ENCODE results near the gene P4HTM.

The P4HTM gene, protein sequence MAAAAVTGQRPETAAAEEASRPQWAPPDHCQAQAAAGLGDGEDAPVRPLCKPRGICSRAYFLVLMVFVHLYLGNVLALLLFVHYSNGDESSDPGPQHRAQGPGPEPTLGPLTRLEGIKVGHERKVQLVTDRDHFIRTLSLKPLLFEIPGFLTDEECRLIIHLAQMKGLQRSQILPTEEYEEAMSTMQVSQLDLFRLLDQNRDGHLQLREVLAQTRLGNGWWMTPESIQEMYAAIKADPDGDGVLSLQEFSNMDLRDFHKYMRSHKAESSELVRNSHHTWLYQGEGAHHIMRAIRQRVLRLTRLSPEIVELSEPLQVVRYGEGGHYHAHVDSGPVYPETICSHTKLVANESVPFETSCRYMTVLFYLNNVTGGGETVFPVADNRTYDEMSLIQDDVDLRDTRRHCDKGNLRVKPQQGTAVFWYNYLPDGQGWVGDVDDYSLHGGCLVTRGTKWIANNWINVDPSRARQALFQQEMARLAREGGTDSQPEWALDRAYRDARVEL

DNA sequence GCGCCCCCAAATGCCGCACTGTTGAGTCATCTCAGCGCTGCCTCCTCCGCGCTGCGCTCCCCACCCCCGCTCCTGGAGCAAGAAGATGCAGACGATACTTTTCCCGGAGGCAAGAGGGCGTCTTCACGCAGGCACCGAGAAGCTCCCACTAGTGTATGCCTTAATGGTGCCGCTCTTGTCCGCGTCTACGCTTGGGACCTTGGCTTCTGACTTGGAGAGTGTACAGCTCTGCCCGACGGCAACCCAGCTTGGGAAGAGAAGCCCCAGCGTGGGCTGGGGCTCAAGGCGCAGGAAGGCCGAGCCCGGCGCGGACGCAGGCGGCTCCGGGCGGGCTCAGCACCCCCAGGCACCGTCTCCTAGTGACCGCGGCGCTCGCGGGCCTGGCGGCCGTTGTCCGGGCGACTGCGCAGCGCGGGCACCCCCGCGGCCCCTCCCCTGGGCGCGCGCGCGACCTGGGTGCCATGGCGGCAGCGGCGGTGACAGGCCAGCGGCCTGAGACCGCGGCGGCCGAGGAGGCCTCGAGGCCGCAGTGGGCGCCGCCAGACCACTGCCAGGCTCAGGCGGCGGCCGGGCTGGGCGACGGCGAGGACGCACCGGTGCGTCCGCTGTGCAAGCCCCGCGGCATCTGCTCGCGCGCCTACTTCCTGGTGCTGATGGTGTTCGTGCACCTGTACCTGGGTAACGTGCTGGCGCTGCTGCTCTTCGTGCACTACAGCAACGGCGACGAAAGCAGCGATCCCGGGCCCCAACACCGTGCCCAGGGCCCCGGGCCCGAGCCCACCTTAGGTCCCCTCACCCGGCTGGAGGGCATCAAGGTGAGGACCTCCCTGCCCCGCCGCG is at the start of gene P4HTM:
P4HTM (plus strand) TSS at position 446 of the 840 bp plus-strand sequence; CDS start at position 462, 16 bp downstream.
- peak; percentile 68 for DNase-seq

DNA sequence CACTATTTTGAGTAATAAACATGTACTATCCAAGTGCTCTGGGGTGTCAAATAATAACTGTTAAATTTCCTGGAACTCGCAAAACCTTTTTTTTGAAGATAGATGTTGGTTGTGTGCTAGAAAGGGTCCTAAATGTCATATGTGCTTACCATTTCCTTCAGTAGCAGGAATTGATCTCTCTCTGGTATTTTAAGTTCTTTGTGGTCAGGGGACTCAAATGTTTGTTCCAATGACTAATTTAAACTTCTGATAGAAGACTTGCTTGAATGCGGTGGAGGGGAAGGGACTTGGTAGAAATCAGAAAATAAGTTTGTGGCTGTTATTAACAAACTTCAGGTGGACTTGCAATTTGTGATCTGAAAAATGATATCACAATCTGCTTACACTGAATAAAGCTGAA is 44.6 kb upstream of the P4HTM start:
- DNase-seq, result no peak

DNA sequence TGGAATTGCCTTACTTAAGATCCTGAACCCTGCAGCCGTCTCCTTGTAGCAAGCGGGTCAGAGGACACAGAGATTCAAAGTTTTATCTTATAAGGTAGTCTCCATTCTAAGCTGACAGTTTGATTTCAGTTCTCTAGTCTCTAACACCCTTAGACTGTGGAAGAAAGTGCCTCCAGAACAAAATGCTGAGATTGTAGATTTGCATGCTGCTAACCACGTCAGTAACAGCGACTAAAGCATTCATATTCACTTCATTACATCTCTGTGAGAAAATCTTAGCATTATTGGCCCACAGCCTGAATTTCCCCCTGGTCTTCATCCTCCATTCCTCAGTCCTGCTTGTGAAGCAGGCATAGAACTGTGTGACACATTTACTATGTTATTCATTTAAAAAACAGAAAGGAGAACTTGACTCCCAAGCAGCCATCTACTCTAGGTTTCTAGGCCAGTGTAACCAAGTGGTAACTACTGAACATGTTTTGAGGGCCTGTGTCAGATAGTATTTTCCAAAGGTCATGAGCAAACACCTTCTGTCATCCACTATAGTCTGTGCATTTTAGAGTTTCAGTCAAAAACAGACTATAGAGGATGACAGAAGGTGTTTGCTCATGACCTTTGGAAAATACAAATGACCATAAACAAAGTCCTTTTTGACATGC is 44.0 kb upstream of the P4HTM start:
- no peak for DNase-seq

DNA sequence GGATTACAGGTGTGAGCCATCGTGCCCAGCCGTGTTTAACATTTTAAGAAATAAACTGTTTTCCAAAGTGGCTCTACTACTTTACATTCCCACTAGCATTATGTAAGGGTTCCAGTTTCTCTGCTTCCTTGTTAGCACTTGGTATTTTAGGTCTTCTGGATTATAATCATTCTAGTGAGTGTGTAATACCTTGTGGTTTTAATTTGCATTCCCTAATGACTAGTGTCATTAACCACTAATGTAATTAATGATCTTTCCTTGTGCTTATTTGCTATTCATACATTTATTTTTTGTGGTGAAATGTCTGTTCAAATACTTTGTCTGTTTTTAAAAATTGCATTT is 40.7 kb upstream of the P4HTM start:
- no peak for DNase-seq

DNA sequence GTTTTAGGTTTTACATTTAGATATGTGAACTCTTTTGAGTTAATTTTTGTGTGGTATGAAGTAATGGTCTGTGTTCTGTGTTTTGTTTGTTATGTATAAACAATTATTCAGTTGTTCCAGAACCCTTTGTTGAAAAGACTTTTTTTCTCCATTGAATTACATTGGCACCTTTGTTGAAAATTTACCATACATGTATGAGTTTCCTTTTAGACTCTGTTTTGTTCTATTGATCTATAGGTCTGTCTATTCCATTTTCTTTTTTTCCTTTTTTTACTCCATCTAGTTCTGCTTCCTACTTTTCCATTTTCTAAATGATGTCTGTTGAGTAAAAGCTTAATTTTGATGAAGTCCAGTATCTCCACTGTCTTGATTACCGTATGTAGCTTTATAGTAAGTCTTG is 40.0 kb upstream of the P4HTM start:
- no peak for DNase-seq

DNA sequence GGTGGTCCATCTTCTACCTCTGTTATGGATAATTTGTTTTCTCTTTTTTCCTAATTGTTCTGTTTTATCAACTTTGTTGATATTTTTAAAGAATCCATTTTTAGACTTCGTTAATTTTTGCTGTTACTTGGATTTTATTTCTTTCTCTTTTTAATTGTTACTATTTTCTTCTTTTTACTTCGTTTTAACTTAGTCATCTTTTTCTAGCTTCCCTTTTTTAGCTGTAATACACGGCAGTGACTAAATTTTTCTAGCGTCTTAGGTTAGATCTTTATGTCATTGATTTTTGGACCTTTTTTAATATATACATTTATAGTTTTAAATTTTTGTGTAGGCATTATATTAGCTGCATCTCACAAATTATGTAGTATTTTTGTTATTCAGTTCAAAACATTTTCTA is 38.3 kb upstream of the P4HTM start:
- no peak for DNase-seq

DNA sequence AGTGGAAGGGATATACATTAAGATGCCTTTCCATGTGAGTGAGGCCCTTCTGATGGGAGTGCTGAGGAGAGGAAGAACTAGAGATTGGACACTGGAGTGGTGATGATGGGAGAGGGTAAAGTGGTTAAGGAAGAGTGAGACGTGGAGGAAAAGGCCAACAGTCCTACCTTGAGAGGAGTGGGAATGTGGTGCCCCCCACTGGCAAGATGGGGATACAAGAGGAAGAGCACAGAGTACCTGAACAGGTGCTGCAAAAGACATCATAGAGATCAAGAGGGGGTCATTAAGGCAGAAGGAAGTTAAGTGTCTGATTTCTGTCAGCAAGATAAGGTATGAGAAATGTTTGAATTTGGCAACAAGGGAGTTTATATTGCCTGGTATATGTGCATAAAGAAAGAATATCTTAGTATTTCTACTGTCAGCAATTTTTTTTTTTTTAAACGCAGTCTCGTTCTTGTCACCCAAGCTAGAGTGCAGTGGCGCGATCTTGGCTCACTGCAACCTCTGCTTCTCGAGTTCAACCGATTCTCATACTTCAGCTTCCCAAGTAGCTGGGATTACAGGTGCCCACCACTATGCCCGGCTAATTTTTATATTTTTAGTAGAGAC is 37.4 kb upstream of the P4HTM start:
- DNase-seq, result no peak

DNA sequence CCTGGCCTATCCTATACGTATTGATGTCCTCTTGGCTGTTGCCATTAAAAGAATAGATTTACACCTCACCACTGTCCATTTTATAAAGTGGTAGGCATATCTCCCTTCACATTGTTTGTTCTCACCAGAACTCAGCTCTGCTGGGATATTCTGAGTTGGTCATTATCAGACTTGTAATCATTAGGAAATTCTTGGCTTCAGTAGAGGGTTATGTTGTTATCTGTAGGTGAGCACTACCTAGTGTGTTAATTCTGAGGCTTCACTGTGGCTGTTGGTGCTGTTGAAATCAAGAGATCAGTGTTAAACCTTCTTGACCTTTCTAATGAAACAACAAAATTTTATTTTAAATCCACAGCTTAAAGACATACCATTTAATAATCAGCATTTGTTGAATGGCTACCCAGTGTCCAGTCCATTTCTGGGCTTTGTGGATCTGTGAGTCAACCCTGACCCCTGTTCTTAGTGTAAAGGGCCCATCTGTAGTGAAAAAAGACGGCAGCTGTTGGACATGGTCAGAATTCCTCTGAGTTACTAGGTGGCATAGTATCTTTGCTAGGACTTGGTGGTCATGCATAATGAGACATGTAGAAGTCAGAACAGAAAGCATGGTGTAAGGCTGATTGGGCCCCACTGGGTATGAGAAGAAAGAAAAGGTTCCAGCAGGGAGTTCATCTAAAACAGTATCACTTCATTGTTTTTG is 32.9 kb upstream of the P4HTM start:
- DNase-seq, result no peak

DNA sequence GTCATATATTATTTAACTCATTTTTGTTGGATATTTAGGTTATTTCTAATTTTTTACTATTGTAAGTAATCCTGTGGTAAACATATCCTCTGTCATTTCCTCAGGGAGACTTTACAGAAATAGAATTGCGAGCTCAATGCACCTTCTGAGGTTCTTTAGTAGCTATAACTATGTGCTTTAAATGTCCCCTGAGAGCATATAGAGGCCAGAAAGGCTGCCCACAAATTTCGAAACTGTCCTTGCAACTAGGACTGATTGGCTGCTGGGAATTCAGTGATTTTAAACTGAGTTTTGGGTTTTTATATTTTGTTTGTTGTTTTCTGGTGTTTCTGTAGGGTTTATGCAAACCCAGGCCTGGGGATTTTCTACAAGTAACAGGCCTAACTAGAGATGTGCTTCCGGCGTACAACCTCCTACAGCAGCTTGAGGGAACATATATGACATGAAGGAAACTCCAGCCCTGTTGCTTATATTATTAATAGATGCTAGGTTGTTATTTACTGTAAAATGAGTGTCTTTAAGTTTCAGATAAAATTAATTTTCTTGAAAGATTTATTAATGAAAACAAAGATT is 29.1 kb upstream of the P4HTM start:
- DNase-seq, result no peak

DNA sequence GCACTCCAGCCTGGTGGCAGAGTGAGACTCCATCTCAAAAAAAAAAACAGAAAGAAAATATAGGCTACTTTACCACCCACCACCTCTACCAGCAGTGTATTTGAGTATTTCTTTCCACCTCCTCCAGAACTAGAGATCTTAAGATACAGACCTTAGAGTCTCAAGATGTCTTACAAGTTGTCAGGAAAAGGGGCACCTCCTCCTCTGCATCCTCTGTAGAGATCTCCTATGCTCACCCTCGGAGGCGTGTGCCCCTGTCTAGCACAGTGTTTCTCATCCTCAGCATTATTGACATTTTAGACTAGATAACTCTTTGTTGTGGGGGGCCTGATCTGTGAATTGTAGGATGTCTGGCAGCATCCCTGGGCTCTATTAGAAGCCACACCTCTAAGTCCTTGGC is 27.7 kb upstream of the P4HTM start:
- no peak for DNase-seq

DNA sequence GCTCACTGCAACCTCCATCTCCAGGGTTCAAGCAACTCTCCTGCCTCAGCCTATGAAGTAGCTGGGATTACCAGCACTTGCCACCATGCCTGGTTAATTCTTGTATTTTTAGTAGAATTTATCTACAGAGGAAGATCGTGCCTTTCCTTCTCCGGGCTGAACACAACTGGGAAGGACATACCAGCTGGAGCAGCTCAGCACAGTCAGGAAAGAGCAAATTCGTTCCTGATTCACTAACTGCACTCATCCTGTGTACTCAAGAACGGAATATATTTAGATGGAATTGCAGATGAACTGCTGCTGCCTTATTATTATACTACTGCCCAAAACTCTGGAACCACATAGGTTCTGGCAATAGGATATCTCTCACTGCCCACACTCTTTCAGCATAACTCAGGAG is 27.1 kb upstream of the P4HTM start:
- DNase-seq, result no peak

DNA sequence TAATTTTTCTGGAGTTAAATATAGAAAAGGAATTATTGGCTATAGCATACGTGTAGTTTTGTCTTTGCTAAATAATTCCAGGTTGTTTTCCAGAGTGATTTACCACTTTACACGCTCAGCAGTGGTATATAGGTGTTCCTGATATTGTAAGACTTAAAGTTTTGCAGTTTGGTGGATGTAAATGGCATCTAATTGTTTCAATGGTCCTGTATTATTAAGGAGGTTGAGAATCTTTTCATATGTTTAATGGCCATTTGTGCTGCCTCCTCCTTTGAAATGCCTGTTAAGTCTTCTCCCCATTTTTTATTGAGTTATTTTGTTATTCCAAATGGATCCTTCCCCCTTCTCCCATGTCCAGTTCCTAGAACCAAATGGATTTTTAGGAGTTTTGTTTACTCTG is 26.4 kb upstream of the P4HTM start:
- DNase-seq, result no peak

DNA sequence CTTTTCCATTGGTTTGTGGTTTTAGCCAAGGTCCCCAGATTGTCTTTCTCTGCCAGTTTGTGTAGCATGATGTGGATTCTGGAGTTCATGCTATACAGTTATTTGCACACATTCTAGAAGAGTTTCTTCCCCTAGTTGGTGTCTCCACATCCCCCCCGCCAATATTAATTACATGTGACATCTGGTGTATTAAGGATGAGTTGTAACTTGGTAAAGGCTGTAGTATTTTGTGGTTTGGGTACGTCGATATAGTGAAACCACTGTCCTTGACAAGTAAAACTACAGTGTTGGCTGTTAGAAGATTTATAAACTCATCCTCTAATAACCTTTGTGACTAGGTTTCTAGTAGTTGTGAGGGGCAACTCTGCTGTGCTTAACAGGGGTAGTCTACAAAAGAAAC is 23.7 kb upstream of the P4HTM start:
- DNase-seq, result no peak

DNA sequence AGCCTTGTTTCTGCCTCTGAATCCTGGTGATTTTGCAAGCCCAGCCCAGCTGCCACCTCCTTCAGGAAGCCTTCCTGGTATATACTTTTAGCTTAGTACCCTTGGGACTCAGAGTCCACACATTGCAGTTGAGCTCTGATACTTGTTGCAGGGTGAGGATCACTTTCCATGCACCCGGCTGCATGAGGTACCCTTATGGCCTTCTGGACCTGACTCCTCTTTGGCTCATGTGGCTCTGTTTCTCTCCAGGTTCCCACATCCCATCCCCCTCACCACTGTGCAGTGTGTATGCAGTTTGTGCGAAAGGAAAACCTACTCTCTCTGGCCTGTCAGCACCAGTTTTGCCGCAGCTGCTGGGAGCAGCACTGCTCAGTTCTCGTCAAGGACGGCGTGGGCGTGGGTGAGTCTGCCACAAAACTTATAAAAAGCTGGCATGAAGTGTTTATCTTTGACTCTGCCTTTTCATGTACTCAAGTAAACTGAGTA is 23.1 kb upstream of the P4HTM start:
- no peak for DNase-seq

DNA sequence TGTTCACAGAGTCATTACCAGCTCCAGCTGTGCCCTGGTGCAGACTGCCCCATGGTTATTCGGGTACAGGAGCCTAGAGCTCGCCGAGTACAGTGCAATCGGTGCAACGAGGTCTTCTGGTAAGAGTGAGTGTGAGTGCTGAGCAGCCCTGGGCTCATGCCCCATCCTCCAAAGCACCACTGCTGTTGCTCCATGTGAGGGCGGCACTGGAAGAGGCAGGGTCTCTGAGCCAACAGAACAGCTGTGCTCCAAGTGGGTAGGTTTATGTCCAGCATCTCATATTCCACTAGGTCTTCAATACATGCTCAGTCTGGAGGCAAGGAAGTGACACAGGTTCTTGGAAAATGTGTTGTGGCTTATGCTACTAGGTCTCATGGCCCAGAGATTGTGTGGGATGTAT is 19.5 kb upstream of the P4HTM start:
- no peak for DNase-seq

DNA sequence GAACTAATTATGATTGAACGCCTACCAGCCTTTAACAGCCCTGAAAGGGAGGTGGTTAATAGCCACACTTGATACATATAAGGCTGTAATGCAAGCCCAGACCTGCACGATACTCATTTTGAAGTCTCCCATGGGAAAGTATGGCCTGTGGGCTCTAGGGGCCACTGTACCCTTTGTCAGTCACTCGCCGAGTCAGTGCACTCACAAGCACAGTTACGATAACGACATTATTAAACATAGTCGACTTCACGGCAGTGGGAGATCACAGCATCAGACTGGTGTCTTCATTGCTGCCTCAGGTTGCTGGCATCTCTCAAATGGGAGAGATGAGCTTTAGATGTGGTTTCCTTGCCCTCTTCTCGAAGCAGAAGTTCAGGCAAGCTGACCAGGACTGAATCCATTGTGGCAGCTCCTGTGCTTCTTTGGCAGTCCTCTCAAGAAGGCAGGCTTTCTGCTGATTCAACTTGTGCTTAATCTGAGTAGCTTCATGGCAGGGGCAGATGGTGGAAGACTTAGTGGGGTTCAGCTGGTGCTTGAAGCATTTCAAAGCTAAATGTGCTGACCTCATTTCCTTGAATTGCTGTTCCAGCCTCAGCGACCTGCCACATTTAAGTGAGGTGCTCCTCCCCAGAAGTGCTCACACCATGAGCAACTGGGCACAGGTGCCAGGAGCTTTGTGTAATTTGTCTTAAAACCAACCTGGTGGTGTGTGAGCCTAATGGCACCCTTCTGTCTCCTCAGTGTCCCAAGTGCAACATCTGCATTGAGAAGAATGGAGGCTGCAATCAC is 15.8 kb upstream of the P4HTM start:
- no peak for DNase-seq

DNA sequence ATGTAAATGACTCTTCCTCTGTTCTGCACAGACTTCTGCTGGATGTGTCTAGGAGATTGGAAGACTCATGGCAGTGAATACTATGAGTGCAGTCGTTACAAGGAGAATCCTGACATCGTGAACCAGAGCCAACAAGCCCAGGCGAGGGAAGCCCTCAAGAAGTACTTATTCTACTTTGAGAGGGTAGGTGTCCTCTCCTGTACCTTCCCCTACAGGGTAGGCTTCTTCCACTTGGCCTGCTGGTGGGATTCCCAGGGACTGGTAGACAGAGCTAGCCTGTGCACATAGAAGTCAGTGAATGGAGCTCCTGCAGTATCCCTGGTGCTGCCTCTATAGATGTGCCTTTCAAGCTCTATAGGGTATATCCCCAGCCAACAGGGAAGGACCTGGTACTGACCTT is 10.6 kb upstream of the P4HTM start:
- no peak for DNase-seq

DNA sequence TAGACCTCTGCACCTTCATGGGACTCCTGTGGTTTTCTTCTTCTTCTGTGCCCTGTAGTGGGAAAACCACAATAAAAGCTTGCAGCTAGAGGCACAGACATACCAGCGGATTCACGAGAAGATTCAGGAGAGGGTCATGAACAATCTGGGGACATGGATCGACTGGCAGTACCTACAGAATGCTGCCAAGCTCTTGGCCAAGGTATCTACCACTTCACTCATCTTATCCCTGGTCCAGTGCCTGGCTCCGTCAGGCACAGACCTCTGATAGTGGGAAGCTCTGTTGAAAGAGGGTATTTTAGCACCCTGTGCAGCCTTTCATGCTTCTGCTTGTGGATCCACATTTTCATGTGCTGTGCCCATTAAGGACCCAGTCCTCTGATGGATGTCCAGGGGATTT is 9.7 kb upstream of the P4HTM start:
- no peak for DNase-seq

DNA sequence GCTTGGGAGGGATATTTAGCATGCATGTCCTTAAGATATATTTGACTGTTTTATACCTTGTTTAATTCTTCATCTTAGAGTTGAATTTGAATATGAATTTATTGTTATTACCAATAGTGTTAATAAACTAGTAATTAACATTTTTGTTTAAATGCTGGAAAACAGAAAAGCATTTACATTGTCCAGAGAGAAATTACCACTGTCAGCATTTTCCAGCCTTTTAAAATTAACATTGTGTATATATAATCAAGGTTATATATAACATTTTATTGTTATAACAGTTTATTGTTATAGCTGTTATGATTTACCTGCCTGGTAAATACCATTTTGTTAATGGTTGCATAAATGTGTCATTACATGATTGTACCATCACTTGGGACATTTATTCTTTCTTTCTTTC is 8.0 kb upstream of the P4HTM start:
- no peak for DNase-seq

DNA sequence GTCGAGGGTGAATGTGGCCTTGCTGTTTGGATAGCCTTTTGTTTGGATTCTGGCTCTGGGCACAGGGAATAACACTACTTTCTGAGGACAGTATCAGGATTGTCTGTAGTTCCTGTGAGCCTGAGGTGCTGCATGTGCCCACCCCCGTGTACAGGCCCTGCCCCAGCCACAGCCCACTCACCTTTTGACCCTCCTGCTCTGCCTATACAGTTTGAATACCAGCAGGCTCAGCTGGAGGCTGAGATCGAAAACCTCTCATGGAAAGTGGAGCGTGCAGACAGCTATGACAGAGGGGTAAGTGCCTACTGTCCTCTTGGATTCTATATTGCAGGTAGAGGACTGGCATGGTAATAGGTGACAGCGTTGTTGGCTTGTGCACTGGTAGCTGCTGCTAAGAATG is 7.4 kb upstream of the P4HTM start:
- DNase-seq, result no peak

DNA sequence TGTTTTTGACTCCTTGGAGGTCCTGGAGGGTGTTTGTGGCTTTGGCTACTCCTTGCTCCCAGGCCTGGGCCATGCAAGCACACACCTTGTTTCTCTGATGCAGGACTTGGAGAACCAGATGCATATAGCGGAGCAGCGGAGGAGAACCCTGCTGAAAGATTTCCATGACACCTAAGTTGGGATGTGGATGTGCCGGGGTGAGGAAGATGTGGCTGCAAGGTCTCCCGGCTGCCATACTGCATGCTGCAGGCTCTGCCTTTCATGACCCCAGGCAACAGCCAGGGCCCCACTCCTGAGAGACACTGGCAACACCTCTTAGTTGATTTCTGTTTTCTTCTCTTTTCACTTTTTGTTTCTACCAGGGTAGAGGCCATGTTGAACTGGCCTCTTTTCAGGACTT is 6.9 kb upstream of the P4HTM start:
- no peak for DNase-seq
